ENCODE results near the gene AGK.

The AGK gene

DNA sequence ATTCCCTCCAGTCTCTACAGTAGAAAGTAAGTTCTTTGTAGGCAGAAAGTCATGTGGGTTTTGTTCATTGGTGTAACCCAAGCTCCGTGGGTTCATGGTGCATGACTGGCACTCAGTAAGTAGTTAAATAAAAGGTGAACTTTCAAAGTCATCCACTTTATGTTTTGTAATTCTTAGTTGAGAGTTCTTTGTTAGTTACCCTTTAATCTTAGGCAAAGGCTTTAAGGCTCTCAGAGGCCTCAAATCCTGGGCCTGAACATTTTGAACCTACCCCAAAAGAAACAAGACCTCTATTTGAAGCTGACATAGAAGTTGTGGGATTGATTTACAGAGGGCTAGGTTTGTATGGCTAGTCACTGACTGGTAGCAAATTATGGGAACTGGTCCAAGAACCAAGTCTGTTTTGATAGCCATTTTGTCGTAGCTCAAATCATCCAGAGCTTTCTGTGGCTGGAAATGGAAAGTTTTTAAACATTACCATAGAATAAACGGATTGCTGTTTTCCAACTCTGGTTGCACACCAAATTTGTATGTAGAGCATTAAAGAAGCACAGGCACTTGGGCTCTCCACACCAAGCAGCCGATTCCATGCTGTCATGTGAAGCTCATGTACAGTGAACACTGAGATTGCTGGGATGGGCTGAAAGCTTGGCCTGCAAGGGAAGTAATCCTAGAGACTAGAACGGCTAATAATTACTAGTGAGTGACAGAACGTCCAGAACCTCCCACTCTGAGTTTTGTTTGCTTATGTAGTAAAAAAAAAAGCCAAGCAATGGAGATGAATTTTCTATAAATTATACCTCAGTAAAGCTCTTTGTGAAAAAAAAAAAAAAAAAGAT is 97.3 kb downstream of the AGK start:
- DNase-seq (ENCODE audit: low spot score): no peak

DNA sequence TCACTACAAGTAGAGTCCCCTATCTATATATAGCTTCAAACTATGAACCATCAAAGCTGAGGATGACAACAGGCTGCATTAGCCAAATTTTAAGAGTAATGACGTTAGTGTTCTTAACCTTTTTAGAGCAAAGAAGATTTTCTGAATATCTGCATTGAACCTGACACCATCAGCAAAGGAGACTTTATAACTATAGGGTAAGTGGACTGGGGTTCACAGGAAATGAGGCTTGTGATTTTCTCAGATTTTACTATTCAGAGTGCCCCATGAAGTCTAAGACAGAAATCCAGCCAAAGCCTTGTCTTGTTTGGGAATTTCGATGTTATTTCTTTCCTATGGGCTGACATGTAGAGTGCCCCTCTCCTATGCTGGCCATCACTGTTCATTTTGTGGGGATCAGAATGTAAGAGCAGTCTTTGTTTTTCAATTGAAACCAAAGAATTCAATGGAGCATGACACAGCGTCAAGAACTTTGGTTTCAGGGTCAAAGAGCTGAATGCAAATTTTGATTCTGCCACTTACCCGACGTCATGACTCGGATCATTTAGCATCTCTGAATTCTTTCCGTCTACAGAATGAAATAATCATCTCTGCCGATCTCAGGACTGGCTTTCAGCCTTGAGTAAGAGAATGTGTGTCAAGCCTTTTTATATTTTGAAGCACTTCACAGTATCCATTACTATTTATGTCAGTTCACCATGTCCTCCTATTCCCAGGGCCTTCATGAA is 98.1 kb downstream of the AGK start:
- DNase-seq (ENCODE audit: low spot score): no peak

DNA sequence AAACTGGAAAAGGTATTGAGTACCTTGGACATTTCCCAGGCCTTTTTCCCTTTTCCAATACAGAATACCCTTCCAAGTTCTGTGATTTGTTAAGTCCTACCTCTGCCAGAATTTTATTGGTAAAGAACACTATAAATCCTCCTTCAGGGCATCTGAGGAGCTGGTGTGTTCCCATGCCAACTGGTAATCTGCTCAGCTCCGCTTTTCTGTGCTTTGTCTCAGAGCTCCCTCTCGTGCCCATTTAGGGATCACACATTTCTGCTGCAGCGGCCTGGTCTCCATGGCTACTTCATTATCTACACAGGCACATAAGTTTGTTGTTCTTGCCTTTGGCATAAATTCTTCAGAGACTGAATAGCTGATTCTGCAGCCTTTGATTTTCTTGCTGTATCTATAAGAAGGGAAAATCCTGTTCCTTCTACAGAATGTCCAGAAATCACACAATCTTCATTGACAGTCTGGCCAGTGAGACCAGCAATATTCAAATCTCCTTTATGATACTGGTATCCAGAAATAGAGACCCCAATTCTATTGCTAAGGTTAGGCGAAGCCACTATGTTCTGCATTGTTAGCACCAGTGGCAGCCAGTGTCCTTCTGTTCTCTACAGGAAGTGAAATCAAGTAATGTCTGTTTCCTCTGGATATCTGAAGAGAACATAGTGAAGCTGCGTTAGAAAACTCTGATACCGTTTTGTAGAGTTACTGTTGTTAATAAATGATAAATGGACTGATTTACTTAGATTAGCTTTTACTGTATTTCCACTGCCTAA is 98.8 kb downstream of the AGK start:
- peak; percentile 84 for DNase-seq (ENCODE audit: low spot score)

DNA sequence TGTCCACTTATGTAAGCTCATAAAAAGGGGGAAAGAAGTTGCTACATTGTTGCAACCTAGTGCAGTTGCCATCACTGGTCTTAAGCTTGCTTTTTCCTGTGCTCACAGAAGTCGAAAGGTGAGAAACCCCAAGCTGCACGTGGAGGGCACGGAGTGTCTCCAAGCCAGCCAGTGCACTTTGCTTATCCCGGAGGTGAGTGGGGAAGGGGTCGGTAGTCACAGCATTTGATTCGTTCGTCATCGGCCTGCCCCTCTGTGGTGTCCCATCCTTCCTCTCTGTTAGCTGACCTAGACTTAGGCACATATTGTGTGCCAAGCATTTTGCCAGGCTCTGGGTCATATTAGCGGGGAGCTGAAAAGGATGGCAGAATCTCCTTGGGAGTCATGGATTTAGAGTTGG is 100.2 kb downstream of the AGK start:
- DNase-seq (ENCODE audit: low spot score): no peak

DNA sequence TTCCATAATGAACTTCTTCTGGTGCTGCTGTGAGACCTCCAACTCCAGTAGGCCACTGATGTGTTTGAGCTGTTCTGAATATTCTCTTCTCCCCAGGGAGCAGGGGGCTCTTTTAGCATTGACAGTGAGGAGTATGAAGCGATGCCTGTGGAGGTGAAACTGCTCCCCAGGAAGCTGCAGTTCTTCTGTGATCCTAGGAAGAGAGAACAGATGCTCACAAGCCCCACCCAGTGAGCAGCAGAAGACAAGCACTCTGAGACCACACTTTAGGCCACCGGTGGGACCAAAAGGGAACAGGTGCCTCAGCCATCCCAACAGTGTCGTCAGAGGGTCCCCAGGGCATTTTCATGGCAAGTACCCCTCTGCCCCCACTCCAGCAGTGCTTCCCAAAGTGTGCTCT is 101.5 kb downstream of the AGK start:
- no peak for DNase-seq (ENCODE audit: low spot score)

DNA sequence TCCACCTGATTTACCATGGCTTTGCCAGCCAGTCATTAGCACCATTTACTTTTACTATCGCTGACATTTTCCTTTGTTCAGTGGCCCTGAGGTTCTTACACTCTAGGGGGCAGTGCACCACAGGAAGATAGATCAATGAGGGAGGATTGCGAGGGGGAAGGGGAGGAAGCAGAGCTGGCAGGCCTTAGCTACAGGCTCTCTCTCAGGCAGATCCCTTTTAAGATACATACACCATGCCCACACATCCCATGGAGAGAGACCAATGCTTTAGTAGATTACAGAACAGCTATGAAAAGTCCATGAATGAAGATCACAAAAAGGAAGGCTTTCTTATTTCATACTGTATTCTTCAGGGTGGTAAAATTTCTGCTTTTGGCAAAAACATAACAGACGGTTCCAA is 103.3 kb downstream of the AGK start:
- DNase-seq (ENCODE audit: low spot score): peak; percentile 79

DNA sequence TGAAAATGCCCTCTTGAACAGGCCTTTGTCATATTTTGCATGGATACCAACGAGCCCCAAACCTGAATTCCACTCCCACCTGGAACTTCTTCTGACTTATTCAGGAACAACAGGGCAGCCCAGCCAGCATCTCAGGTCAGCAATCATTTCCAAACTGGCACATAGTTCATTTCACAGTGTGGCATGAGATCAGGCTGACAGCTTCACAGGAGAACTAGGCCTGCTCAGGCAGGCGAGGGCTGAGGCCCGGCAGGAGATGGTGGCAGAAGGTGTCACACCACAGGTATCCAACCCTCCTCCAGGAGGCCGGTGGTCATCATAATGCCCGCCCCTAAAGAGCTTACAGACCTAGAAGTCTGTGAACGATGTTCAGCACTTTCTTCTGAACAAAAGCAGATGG is 108.3 kb downstream of the AGK start:
- DNase-seq (ENCODE audit: low spot score): no peak

DNA sequence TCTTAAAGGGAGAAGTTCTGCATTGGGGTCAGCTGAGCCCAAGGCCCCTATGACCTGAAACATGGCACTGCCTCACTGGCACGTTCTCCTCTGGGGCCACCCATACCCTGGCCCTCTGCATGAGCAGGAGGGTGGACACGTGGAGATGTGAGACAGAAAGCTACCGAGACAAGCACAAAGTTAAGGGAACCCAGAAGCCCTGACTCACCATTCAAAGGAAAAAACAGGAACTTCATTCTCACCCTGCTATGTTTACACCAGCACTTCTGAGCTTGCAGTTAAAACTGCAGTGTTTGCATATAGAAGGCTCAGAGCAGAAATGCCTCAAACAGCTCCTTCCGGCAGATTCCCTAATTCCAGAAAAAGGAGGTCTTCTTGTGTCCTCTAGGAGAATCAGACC is 109.0 kb downstream of the AGK start:
- DNase-seq (ENCODE audit: low spot score): no peak

DNA sequence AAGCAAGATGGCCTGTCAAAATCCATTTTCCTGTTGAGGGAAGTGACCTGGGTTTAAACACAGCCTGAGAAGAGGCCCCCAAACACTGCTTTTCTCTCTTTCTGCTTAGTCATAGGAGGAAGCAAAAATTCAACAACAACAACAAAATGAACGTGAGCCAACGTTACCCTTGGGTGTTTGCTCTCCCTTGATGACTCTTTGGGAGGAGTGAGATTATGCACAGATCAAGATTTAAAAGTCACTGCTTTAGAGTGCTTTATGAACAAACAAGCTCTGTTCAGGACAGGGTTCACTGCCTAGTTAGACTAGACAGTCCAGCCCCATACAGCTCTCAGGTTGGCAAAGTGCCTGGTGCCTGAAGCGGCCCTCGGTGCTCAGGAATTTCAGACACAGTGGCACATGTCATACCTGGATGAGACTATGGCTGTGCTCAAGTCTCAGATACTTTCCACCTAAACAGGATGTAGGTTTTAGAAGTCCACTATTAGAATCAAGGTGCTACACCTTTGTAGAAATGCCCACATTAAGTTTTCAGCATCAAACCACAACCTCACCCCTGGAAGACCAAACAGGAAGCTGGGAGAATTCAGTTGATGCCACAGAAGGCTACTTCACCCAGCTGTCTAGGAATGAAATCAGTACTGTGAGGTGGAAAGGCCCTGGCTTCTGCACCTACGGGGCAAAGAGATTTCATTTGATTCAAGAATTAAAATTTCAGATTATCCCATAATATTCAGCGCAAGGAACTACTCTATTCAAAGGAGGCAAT is 112.1 kb downstream of the AGK start:
- DNase-seq (ENCODE audit: low spot score): no peak

DNA sequence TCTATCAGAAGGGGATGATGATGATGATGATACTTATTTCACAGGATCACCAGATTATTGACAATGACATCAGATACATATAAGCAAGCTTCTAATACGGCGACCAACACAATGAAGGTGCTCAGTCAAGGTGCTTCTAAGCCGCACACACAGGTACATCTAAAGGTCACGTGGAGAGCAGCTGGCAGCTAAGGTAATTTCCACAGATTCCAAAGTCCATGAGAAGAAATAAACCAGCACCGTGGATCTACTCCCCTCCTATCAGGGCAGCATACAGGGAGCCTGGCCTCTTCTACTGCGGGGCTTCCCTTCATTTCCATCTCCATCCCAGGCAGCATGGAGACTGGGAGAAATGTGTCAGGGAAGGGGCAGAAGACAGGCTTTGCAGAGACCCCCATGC is 113.2 kb downstream of the AGK start:
- no peak for DNase-seq (ENCODE audit: low spot score)

DNA sequence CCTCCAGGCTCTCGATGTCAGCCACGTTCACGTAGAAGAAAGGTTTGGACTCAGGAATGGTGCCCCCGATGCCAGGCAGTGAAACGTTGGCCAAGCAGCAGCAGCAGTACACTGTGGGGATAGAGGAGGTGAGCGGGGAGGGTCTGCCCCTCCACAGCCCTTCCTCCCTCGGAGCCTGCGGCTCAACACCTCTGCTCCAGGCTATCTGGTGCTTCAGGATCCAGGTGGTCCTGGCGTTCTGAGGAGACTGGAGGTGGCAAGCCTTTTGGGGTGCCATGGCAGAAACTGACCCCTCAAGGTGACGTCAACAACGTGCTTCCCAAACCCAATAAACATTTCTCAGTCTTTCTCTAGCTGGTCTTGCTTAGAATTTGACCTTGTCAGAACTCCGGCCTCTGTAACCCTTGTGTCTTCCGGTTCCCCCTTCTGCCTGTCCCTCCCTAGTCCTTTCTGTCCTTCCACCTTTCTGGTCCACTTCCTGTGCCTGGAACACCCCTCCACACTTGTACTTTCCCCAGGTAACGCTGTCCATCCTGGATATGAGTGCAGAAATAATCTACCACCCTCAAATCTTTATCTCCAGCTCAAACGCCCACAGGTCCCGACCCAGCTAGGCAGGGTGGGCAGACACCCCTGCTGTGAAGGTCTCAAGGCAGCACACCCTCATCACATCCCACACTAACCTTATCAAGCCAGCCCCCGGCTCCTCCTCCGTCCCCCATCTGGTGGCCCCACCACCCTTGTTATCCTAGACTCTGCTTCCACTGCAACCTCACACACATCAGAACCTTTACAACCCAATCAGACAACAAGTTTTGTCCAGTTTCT is 114.2 kb downstream of the AGK start:
- no peak for DNase-seq (ENCODE audit: low spot score)

DNA sequence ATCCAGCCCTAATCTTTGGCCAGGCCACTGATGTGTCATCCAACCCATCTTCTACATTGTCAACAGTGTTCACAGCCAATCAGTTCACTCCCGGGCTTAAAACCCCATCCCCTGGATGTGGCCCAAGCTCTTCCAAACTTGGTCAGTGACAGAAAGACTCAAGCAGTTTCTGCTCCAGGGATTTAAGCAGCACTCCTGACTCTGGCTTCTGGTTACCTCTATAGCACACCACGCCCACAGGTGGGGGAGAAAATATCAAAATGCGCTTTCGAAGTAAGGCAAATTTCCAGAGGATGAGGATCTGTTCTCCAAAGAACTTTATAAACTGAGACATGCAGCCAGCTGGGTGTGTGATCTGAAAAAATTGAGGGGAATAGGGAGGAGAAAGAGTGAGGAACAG is 114.9 kb downstream of the AGK start:
- no peak for DNase-seq (ENCODE audit: low spot score)

DNA sequence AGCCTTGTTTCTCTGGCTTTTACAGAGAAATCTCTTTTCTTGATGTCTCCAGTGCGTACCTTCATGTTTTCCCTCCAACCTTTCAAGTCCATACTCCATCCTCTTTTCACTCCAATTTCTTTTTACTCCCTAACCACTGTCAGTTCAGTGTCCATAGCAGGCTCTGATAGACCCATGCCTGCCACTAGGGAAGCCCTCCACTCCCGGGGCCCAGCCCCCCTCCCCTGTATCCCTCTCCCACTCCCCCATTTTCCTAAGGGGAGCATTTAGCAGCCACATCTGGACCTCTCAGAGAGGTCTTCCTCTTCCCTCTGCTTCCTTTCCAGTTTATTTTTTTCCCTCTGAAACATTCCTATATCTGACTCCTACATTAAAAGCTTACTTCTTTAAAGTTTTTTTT is 117.6 kb downstream of the AGK start:
- no peak for DNase-seq (ENCODE audit: low spot score)

DNA sequence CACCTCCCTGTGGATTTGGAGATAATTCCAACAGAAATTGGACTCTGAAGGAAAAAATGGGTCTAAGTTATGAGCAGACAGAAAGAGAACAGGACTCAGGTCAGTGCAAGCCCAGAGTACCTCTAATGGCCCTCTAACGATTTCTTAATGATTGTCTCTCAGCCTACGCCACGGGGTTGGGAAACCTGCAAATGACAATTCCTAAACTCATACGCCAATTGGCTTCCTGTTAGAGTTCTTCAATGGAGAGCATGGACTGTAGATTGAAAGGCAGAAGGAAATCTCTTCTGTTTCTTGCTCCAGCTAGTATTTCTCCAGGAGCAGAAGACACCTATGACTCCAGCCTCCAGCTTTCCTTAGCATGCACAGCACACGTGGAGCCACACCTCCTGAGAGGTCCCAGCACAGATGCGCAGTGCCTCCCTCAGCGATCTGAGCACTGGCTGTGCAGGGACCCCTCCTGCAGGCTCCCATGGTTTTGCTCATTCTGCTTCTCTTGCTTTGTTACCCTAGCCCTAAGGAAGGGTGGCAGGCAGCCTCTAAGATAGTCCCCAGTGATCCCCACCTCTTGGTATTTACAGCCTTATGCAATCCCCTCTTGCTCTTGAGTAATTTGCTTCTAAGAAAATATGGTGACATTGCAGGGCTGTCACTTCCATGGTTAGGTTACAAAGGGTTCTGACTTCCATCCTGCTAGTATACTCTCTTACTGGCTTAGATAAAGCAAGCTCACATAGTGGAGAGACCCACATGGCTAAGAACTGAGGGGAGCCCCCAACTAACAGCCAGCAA is 120.7 kb downstream of the AGK start:
- DNase-seq (ENCODE audit: low spot score): no peak

DNA sequence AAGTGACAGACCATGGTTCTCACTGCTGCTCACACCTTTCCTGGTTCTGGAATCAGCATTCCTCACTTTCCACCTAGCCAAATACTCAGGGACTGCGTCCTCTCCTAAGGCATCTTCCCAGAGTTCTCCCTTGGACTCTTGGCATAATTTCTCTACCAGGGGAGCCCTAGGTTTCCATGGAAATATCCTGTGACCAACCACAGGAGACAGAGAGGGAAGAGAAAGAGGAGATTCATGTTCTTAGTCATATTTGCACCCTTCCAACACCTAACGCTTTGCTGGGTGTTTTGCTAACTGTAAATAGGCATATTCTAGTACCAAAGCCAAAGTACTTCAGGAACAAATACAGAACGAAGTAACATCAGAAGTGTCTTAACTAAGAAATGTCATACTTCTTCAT is 122.1 kb downstream of the AGK start:
- DNase-seq (ENCODE audit: low spot score): no peak

DNA sequence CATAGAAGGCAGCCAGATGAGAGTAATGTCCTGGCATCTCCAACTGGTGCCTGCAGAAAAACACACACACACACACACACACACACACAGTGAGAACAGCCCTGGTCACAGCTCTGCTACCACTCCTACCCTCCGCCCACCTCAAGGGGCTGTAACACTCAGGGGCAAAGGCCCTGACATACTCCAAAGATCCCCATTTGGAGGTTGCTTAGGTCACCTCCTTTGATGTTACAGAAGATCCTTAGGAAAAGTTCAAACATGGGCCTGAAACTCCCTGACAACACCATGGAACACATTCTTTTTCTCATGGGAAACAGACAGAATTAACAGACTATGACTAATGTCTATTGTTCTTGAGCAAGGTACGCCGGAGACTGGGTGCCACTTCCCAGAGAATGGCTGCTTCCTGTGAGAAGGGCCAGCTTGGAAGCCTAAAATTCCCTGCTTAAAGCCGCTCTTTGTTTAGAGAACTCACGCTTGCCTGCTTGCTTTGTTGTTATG is 123.0 kb downstream of the AGK start:
- no peak for DNase-seq (ENCODE audit: low spot score)

DNA sequence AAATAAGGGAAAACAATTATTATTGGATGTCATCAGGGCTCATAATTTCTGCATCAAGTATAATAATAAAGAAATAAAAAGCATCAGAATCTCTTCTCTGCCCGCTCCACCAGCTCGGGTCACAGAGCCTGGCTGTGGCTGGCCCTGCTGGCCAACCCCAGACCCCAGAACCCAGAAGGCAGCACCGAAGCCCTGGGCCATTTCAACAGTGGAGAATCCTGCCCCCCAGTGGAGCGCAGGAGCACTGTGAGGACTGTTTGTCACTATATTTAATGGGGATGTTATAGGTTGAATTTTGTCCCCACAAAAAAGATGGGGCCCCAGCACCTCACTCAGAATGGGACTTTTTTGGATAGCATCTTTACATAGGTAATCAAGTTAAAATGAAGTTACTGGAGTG is 123.5 kb downstream of the AGK start:
- peak; percentile 62 for DNase-seq (ENCODE audit: low spot score)

DNA sequence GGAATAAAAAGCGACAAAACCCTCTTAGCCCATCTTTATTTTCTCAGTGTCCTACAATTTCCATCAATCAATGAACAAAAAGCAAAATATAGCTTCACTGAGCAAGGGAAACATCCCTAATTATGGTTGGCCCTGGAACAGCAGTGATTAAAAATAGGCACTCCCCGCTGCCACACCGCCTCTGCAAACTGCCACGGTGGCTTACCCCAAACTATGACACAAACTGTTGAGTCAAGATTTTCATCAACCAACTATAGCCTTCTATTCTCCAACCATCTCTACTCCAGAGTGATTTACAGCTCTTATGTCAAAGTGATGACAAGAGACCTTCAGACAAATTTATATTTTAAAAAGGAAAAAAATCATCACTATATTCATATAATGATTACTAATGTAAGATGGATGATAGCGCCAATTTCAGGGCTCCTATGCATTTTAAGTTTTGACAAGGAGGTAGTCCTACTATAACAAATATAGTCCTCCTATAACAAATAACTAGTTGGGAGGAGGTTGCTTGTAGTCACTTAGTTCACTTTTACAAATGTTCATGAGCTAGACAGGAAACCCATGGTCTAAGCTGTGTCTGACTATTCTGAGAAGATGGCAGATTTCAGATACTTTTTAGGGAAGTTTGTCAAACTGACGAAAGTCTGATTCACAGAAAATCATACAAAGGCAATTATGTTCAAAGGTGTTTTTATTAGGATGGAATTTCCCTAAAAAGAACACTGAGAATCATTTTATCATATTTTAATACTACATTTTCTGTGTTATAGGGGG is 124.4 kb downstream of the AGK start:
- DNase-seq (ENCODE audit: low spot score): no peak

DNA sequence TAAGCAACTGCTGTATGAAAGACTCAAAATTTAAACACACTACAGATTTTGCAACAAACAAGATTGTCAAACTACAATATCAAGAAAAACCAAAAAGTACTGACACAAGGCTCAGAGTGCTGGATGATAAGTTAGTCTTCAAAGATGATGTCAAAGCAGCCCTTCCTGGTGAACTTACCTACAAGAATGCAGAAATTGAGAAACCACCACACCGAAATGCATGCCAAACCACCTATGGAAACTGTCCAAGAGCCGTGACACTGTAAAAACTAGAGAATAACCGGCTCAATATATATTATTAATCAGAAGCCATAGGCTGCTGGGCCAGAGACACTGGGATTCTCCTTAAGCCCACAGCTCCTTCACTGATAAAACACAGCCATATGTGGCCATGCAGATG is 125.4 kb downstream of the AGK start:
- no peak for DNase-seq (ENCODE audit: low spot score)

Data from D341Med (cell line).